NCI-H2107 treated with DMSO at 0.1 percent for 48 hours (cell line): ENCODE measurements around the gene GNPTAB.

Experiments used
- DNase-seq: peaks from one replicate; lab custom pipeline; 2025; ENCODE audit not compliant: unreplicated experiment; lab: John Stamatoyannopoulos, UW

Gene GNPTAB

GRCh38 chr12:101775816-101776215 lies 54.9 kb downstream of the GNPTAB start:
- DNase-seq, result no peak

DNA sequence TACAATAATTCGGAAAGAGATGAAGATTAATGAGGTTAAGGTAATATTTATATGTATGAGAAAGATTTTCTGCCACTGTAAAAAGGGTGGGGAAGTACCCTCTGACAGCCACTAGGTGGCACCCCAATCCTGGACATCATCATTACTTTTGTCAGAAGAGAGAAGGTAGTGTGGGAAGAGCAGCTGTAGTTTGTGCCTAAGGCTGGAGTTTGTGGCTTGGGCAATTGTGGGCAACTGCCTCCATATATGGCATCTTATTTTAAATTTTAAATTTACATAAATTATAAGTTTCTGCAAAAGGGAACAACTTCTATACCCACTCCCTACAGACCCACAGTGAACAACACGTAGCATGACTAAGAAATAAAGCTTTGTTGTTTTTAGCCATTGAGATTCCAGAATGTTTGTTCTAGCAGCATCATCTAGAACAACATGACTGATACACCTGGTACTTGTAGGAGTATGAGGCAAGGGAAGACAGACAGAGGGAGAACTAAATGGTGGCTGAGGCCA lies 57.1 kb downstream of the GNPTAB start:
- DNase-seq, result peak; percentile 85

DNA sequence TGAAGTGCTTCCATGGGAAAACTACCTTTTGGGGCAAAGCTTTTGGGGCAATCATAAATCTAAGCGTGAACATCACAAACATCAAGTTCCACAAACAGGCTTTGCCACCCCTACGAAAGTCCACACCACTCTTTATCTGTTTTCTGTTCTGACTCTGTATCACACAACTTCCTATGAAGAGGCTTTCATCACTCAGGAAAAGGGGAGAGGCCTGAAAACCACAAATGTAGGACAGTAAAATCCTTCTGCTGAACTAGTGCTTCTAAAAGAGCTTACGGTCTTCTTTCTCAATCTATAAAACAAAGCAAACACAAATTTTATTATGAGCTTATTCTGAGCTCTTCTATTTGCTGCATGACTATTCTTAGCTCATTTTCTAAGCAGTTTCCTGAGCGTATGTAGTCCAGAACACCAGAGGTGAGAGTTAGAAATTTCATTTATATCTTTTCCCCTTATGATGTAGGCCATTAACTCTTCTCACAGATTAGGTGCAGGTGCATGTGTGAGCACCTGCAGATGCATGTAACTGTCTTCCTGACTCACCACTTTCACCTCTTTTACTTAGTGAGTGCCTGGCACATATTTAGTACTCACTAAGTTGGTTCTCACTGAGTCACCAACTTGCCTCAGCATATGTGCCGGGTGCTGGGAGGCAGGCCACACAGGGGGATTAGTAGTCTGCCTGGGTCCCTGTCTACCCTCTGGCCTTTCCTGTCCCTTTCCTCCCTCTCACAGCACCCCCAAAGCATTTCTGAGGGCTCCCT lies 58.6 kb downstream of the GNPTAB start:
- no peak for DNase-seq

DNA sequence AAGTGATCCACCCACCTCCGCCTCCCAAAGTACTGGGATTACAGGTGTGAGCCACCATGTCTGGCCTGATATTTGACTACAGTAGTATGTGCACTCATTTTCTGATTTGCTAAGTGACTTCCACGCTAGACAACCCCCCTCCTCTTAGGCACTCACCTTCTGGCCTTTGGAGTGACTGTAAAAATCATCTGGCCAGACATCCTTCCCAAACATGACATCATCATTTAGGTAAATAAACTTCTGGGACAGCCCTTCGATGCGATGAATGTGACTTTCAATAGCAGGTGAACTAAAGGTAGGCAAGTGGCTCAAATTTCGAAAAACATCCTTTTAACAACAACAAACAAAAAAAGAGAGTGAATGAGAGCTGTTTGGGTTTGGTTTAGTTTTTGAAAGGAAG lies 60.9 kb downstream of the GNPTAB start:
- peak; percentile 32 for DNase-seq

DNA sequence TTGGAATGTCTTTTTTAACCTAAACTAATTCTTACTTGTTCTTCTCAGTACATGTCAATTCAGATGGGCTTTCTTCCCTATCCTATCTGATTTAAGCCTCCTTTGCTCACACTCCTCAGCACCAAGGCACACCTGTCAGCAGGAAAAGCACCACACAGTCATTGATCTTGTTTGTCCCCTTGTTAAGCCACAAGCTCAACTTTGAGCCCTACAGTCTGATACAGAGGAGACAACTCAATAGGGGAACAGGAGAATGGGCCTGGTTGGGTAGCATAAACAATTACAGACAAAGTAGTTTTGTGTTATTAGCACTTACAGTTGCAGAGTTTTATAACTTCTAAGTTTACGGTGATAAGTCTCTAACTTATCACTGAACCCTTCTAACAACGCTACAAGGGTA lies 62.0 kb downstream of the GNPTAB start:
- no peak for DNase-seq

DNA sequence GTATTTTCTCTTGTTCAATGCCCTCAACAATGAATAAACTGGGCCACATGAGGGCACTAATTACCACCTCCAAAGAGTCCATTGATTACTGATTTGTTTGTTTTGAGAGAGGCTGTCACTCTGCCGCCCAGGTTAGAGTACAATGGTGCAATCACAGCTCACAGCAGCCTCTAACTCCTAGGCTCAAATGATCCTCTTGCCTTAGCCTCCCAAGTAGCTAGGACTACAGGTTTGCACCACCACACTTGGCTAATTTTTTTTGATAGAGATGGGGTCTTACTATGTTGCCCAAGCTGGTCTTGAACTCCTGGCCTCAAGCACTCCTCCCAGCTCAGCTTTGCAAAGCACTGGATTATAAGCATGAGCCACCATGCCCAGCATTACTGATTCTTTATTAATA lies 63.2 kb downstream of the GNPTAB start:
- DNase-seq, result no peak

GRCh38 chr12:101764051-101764792 lies 66.5 kb downstream of the GNPTAB start:
- no peak for DNase-seq

GRCh38 chr12:101763246-101763931 lies 67.4 kb downstream of the GNPTAB start:
- no peak for DNase-seq

DNA sequence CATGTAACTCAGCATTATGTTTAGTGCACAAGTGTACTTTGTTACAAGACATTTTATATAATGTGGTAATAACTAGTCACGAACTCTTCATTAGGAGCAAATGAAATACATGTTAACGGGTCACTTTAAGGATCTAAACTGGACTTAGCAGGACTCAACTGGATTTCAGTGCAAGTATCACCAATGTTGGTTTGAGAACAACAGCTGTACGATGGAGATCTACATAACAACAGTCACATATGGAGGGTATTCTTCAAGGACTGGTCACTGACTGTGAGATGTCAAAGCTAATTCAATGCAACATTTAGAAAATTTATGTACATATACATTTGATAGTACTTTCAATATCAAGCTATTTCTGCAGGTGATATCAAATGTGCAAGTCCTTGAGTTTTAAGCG lies 69.0 kb downstream of the GNPTAB start:
- no peak for DNase-seq

DNA sequence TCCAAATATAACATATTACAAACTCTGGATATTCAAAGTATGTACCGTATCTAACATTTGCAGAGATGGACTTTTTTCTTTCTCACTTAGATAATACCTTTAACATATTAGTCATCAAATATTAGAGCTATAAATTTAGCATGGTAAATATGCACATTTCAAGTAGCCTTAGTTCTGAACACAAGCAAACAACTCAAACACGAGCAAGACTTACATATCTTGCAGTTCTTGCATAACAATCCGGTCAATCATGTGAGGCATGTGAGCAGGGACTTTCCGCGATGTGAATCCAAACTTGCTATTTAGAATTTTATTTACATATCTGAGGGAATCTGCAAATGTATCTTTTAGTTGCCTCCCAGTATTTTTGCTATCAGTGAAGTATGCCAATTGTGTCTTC lies 69.4 kb downstream of the GNPTAB start:
- DNase-seq, result no peak

GRCh38 chr12:101759396-101760047 lies 71.2 kb downstream of the GNPTAB start:
- DNase-seq, result peak; percentile 16

DNA sequence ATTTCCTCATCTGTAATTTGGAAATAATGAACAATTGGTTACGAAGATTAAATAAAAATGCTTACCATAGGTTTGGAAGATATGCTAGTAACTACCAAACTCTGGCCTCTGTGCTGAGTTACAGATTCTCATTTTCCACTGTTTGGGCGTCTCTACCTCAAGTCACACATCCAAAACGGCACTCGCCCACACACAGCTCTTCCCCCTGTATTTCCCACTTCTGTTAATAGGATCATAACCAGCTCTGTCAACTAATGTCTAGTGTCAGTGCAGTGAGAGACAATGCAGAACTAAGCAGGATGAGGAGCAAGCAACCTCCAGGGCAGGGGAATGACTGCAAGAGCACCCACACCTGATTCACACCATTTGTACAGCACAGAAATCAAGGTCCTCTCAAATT lies 80.6 kb downstream of the GNPTAB start:
- DNase-seq, result no peak

- DNase-seq, result no peak
Observed at GRCh38 chr12:101749657-101750056, 81.1 kb downstream of the GNPTAB start.

- DNase-seq, result no peak
Observed at GRCh38 chr12:101748907-101749306, 81.9 kb downstream of the GNPTAB start.

GRCh38 chr12:101747697-101748096 lies 83.1 kb downstream of the GNPTAB start:
- DNase-seq, result no peak

- DNase-seq, result no peak
Observed at GRCh38 chr12:101746661-101747060, 84.1 kb downstream of the GNPTAB start.

GRCh38 chr12:101746196-101746595 lies 84.6 kb downstream of the GNPTAB start:
- no peak for DNase-seq

DNA sequence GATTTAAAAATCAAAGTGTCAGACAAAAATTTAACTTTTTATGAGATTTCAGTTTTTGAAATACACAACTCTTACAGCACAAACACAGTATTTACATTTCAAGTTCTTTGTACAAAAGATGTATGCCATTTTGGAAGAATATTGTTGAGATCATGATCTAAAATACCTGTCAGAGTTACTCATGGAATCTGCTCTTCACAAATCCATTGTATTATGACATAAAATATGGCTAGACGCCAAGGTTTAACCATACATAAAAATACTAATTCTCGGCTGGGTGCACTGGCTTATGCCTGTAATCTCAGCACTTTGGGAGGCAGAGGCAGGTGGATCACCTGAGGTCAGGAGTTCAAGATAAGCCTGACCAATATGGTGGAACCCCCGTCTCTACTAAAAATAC lies 85.3 kb downstream of the GNPTAB start:
- DNase-seq, result no peak

- no peak for DNase-seq
Observed at GRCh38 chr12:101743724-101744472, 86.9 kb downstream of the GNPTAB start.

DNA sequence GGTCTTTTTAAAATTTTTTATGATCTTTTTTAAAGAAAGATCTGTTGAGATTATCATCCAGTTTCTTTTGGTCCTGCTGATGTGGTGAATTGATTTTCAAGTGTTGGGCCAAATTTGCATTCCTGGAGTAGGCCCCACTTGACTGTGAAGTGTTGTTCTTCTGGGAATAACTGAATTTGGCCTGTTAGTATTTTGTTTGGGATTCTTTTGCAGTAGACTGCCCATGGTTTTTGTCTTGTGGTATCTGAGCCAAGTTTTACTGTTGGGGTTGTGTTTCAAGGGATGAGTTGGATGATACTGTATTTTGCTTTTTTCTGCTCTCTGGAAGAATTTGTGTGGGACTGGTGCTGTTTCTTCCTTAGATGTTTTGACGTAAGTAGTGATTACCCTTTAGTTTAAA lies 87.5 kb downstream of the GNPTAB start:
- no peak for DNase-seq

DNA sequence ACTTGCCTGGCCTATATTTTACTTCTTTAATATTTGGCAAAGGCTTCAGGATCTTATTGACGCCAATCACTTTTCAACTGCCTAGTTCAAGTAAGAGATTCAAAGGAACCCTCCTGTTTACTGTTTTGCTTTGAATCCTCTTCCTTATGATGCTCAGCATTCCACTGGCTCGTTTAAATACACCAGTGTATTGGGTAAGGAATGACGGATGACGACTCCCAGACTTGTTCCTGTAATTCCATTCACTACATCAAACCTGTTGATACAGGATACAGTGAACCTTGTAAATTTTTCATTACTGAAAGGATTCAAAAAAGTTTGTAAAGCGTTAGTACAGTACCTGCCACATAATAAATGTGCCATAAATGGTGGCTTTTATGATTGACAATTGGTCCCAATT lies 89.8 kb downstream of the GNPTAB start:
- no peak for DNase-seq
